Lower lobe of right lung (tissue), 2 donors: ENCODE data around the gene SLX9. TPM values are rescaled to one million over a fixed set of nuclear protein-coding genes. Genes with fewer than 3 reads are reported as not detected.

Experiments used
- ATAC-seq, 2 donors: fragments of 200-7000 bp; cut with Tn5 transposase; one replicate each; pipeline ENCODE4 v1.9.1; 2020 to 2022; ENCODE audit warnings: mild to moderate bottlenecking in 2 of 2, moderate library complexity in 2 of 2
- DNase-seq: peaks from one replicate; pipeline ENCODE4 v3.0.0-alpha.2; 2020
- H3K27ac ChIP-seq: fragments of 200-600 bp; one replicate; pipeline ENCODE4 v1.8.0; 2022
- H3K27me3 ChIP-seq: fragments of 200-600 bp; one replicate; pipeline ENCODE4 v1.8.0; 2022; ENCODE audit warnings: low read depth
- H3K36me3 ChIP-seq: fragments of 200-600 bp; one replicate; pipeline ENCODE4 v1.8.0; 2022; ENCODE audit warnings: mild to moderate bottlenecking
- H3K4me1 ChIP-seq: fragments of 200-600 bp; one replicate; pipeline ENCODE4 v1.8.0; 2022
- H3K4me3 ChIP-seq: fragments of 200-600 bp; one replicate; pipeline ENCODE4 v1.8.0; 2022; ENCODE audit warnings: mild to moderate bottlenecking
- H3K9me3 ChIP-seq: fragments of 200-600 bp; one replicate; pipeline ENCODE4 v1.8.0; 2022
- CTCF ChIP-seq: fragments of 200-600 bp; IDR thresholded peaks from one replicate; pipeline ENCODE4 v1.8.0; 2022; ENCODE audit warnings: antibody characterized with exemption, mild to moderate bottlenecking
- intact Hi-C: fragments of 100-400 bp; cut with DNase I; formaldehyde crosslinking; loops from one replicate; pipeline ENCODE4 v1.11.0; 2022
- total RNA-seq: library from RNA; stranded (reverse); fragmentation: NEBNext Ultra II Directional; extraction: Animal tissue kit (Norgen Biotek cat#: 25700); gene quantifications from one replicate; pipeline ENCODE4 v1.2.1, GENCODE V29; 2021
- donor health status: DM: no; HTN: yes; CAD: no; lungs with severe emphysema.

Gene SLX9
- total RNA-seq, 1 donor from 2014 or later = 15.7 TPM

- intact Hi-C loops = loop anchor here (10.0 kb wide), 1 partner anchor 192 kb away; no protein-coding TSS in a partner anchor
- H3K27ac ChIP-seq = no peak overlapping the region
- no peak for DNase-seq
- TF ChIP-seq CTCF = no peak
- ATAC-seq = no peak
- H3K4me1 ChIP-seq = peaks cover 22% of the 10 kb centered on the region
- H3K4me3 ChIP-seq = no peak overlapping the region
- H3K36me3 ChIP-seq = peaks cover 37% of the 10 kb centered on the region
- H3K9me3 ChIP-seq = no peaks in the 10 kb centered on the region
- no peaks in the 10 kb centered on the region for H3K27me3 ChIP-seq
Observed at GRCh38 chr21:44943005-44943685, 3.3 kb downstream of the SLX9 start.

- no peak for ATAC-seq
- peaks cover 37% of the 10 kb centered on the region for H3K36me3 ChIP-seq
- no peak overlapping the region for H3K27ac ChIP-seq
- peaks cover 20% of the 10 kb centered on the region for H3K4me1 ChIP-seq
- no peaks in the 10 kb centered on the region for H3K9me3 ChIP-seq
- H3K4me3 ChIP-seq = no peak overlapping the region
- intact Hi-C loops = loop anchor here (10.0 kb wide), 1 partner anchor 191 kb away; no protein-coding TSS in a partner anchor
- no peaks in the 10 kb centered on the region for H3K27me3 ChIP-seq
- DNase-seq = no peak
- TF ChIP-seq CTCF = no peak
Observed at GRCh38 chr21:44943686-44944550, 4.1 kb downstream of the SLX9 start.

GRCh38 chr21:44944596-44944995 is 4.8 kb downstream of the SLX9 start:
- Histone ChIP-seq H3K27me3 (no peaks in the 10 kb centered on the region), H3K9me3 (no peaks in the 10 kb centered on the region), H3K27ac (no peak overlapping the region), H3K4me1 (peaks cover 17% of the 10 kb centered on the region), H3K4me3 (no peak overlapping the region), H3K36me3 (peaks cover 37% of the 10 kb centered on the region)
- TF ChIP-seq CTCF = no peak
- DNase-seq (no peak), ATAC-seq (no peak)
- intact Hi-C loops = loop anchor here (10.0 kb wide), 1 partner anchor 190 kb away; no protein-coding TSS in a partner anchor

- Histone ChIP-seq H3K9me3 (no peaks in the 10 kb centered on the region), H3K4me1 (peaks cover 16% of the 10 kb centered on the region), H3K4me3 (no peak overlapping the region), H3K27ac (no peak overlapping the region), H3K27me3 (no peaks in the 10 kb centered on the region), H3K36me3 (peaks cover 43% of the 10 kb centered on the region)
- intact Hi-C loops = loop anchor here (10.0 kb wide), 1 partner anchor 188 kb away; no protein-coding TSS in a partner anchor
- ATAC-seq (no peak), DNase-seq (peak; percentile 42)
- no peak for TF ChIP-seq CTCF
Observed at GRCh38 chr21:44946254-44947041, 6.6 kb downstream of the SLX9 start.
